ENCODE results near the gene CD300LD.
"Not testable (repeated sequence)": the region's sequence is repeated elsewhere in the genome, so short reads cannot be mapped to it uniquely, and the experiment has no call there.

Gene CD300LD

GRCh38 chr17:74592087-74592990 is at the start of gene CD300LD:
TSS of gene CD300LD (minus strand) at chr17:74592283. CDS start at chr17:74592202, 81 bp downstream.
- Histone ChIP-seq H3K4me1 (ENCODE audit: control insufficient read depth, insufficient read depth, low read length, unreplicated experiment) (no peaks in the 10 kb centered on the region), H3K4me3 (ENCODE audit: low read depth, low read length) (no peak within 1 kb of the TSS), H2AFZ (ENCODE audit: low read length, unreplicated experiment) (no peak within 1 kb of the TSS), H3K27ac (ENCODE audit: low read depth, low read length) (no peak within 1 kb of the TSS), H3K79me2 (ENCODE audit: control insufficient read depth, insufficient read depth, low read length, unreplicated experiment) (no peaks in the 10 kb centered on the region), H3K27me3 (ENCODE audit: insufficient read depth, low read length) (peaks cover 34% of the 10 kb centered on the region), H3K36me3 (ENCODE audit: insufficient read depth, low read length) (no peaks in the 10 kb centered on the region)

DNA sequence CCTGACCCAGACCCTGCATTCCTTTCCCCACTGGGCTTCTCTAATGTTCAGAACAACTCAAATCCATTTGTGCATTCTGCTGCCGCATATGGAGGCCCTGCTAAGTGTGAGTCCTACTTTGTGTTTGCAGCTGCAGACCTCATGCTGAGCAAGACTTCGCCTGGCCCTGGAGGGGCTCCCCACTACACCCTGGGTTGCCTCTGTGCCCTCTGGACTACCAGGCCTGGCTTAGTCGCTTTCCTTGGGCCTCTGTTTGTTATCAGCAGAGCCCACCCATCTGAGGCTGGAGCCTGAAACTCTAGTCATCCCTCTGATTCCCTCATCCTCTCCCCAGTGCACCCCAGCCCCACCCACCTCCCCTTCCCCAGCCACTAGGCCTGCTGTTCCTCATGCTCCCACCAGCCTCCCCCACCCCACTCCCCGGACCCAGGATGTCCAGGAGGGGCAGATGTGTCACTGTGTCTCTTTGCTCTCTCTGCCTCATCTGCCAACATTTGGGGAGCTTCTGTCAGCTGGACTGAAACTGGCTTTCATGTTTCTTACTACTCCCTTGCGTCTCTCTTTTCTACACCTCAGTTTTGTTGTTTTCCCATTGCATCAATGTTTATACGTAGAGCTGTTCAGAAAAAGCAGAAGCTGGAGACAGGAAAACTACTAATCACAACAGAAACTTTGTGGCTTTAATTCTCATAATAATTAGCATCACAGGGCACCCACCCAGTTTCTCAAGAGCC is 49.3 kb upstream of the CD300LD start:
- Histone ChIP-seq H3K4me1 (ENCODE audit: control insufficient read depth, insufficient read depth, low read length, unreplicated experiment) (no peaks in the 10 kb centered on the region), H3K4me3 (ENCODE audit: low read depth, low read length) (no peak overlapping the region), H3K27ac (ENCODE audit: low read depth, low read length) (no peak overlapping the region), H3K27me3 (ENCODE audit: insufficient read depth, low read length) (peaks cover 66% of the 10 kb centered on the region), H3K79me2 (ENCODE audit: control insufficient read depth, insufficient read depth, low read length, unreplicated experiment) (no peaks in the 10 kb centered on the region), H3K36me3 (ENCODE audit: insufficient read depth, low read length) (no peaks in the 10 kb centered on the region), H2AFZ (ENCODE audit: low read length, unreplicated experiment) (no peak overlapping the region)

DNA sequence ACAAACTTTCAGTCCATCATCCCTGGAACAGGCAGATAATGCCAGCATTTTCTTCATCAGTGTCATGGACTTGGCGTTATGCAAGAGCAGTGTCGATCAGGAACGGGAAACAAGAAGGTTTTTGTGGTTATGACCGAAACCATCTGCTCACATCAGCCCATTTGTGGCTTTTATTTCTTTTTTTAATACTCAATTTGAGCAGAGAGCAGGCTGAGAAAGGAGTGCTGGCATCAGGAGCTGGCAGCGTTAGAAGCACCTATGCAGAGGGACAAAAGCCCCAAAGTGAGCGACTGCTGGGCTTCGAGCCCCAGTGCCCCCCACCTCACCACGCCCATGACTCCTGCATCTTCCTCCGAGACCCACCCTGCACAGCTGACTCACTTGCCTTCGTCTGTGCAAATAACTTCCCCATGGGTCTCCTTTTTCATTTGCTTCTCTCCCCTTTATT is 47.6 kb upstream of the CD300LD start:
- no peaks in the 10 kb centered on the region for H3K4me1 ChIP-seq (ENCODE audit: control insufficient read depth, insufficient read depth, low read length, unreplicated experiment)

GRCh38 chr17:74637926-74638325 is 45.8 kb upstream of the CD300LD start:
- Histone ChIP-seq H3K79me2 (ENCODE audit: control insufficient read depth, insufficient read depth, low read length, unreplicated experiment) (no peaks in the 10 kb centered on the region), H2AFZ (ENCODE audit: low read length, unreplicated experiment) (no peak overlapping the region), H3K36me3 (ENCODE audit: insufficient read depth, low read length) (no peaks in the 10 kb centered on the region), H3K4me1 (ENCODE audit: control insufficient read depth, insufficient read depth, low read length, unreplicated experiment) (no peaks in the 10 kb centered on the region), H3K27me3 (ENCODE audit: insufficient read depth, low read length) (peaks cover 51% of the 10 kb centered on the region), H3K4me3 (ENCODE audit: low read depth, low read length) (no peak overlapping the region), H3K27ac (ENCODE audit: low read depth, low read length) (no peak overlapping the region)

More for the DNA sequence above, 47.6 kb upstream of the CD300LD start:
- Histone ChIP-seq H2AFZ (ENCODE audit: low read length, unreplicated experiment) (no peak overlapping the region), H3K36me3 (ENCODE audit: insufficient read depth, low read length) (no peaks in the 10 kb centered on the region), H3K27ac (ENCODE audit: low read depth, low read length) (no peak overlapping the region), H3K27me3 (ENCODE audit: insufficient read depth, low read length) (peaks cover 60% of the 10 kb centered on the region), H3K79me2 (ENCODE audit: control insufficient read depth, insufficient read depth, low read length, unreplicated experiment) (no peaks in the 10 kb centered on the region), H3K4me3 (ENCODE audit: low read depth, low read length) (no peak overlapping the region)

DNA sequence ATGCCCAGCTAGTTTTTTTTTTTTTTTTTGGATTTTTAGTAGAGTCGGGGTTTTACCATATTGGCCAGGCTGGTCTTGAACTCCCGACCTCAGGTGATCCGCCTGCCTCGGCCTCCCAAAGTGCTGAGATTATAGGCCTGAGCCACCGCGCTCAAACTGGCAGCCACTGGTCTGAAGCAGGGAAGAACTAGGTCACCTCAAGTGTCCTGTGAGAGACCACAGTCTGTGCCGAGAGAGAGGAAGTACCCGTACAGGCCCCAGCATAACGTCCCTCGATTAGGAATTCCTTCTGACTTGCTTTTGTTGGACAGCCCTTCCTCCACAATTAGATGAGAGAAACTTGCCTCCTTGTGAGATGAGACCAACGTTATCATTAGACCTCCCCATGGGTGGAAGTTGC is 45.2 kb upstream of the CD300LD start:
- Histone ChIP-seq H3K4me1 (ENCODE audit: control insufficient read depth, insufficient read depth, low read length, unreplicated experiment) (no peaks in the 10 kb centered on the region), H3K36me3 (ENCODE audit: insufficient read depth, low read length) (no peaks in the 10 kb centered on the region), H3K4me3 (ENCODE audit: low read depth, low read length) (no peak overlapping the region), H3K27me3 (ENCODE audit: insufficient read depth, low read length) (peaks cover 46% of the 10 kb centered on the region), H2AFZ (ENCODE audit: low read length, unreplicated experiment) (no peak overlapping the region), H3K79me2 (ENCODE audit: control insufficient read depth, insufficient read depth, low read length, unreplicated experiment) (no peaks in the 10 kb centered on the region), H3K27ac (ENCODE audit: low read depth, low read length) (no peak overlapping the region)

- H3K36me3 ChIP-seq (ENCODE audit: insufficient read depth, low read length); H3K27ac ChIP-seq (ENCODE audit: low read depth, low read length); H2AFZ ChIP-seq (ENCODE audit: low read length, unreplicated experiment); H3K4me3 ChIP-seq (ENCODE audit: low read depth, low read length); H3K4me1 ChIP-seq (ENCODE audit: control insufficient read depth, insufficient read depth, low read length, unreplicated experiment); H3K79me2 ChIP-seq (ENCODE audit: control insufficient read depth, insufficient read depth, low read length, unreplicated experiment): not testable (repeated sequence)
- peaks cover 39% of the 10 kb centered on the region for H3K27me3 ChIP-seq (ENCODE audit: insufficient read depth, low read length)
These were observed 44.5 kb upstream of the CD300LD start for GRCh38 chr17:74636541-74637085.

- Histone ChIP-seq H3K27me3 (ENCODE audit: insufficient read depth, low read length) (peaks cover 42% of the 10 kb centered on the region), H3K4me1 (ENCODE audit: control insufficient read depth, insufficient read depth, low read length, unreplicated experiment) (no peaks in the 10 kb centered on the region), H3K4me3 (ENCODE audit: low read depth, low read length) (no peak overlapping the region), H3K36me3 (ENCODE audit: insufficient read depth, low read length) (no peaks in the 10 kb centered on the region), H3K27ac (ENCODE audit: low read depth, low read length) (no peak overlapping the region), H3K79me2 (ENCODE audit: control insufficient read depth, insufficient read depth, low read length, unreplicated experiment) (no peaks in the 10 kb centered on the region), H2AFZ (ENCODE audit: low read length, unreplicated experiment) (no peak overlapping the region)
These were observed 43.3 kb upstream of the CD300LD start for GRCh38 chr17:74635418-74635817.

GRCh38 chr17:74633326-74633725 is 41.2 kb upstream of the CD300LD start:
- Histone ChIP-seq H3K4me3 (ENCODE audit: low read depth, low read length) (no peak overlapping the region), H3K4me1 (ENCODE audit: control insufficient read depth, insufficient read depth, low read length, unreplicated experiment) (no peaks in the 10 kb centered on the region), H3K36me3 (ENCODE audit: insufficient read depth, low read length) (no peaks in the 10 kb centered on the region), H3K27ac (ENCODE audit: low read depth, low read length) (no peak overlapping the region), H2AFZ (ENCODE audit: low read length, unreplicated experiment) (no peak overlapping the region), H3K27me3 (ENCODE audit: insufficient read depth, low read length) (peaks cover 26% of the 10 kb centered on the region), H3K79me2 (ENCODE audit: control insufficient read depth, insufficient read depth, low read length, unreplicated experiment) (no peaks in the 10 kb centered on the region)

DNA sequence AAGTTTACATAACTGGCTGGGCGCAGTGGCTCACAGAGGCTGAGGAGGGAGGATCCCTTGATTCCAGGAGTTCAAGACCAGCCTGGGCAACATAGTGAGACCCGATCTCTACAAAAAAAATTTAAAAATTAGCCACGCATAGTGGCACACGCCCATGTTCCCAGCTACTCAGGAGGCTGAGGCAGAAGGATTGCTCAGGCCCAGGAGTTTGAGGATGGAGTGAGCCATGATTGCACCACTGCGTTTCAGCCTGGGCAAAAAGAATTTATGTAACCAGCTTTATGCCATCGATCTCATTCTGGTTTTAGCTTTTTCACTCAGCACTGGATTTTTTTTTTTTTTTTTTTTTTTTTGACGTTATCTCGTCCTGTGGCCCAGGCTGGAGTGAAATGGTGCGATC is 40.5 kb upstream of the CD300LD start:
- H3K27ac ChIP-seq (ENCODE audit: low read depth, low read length) = no peak overlapping the region

DNA sequence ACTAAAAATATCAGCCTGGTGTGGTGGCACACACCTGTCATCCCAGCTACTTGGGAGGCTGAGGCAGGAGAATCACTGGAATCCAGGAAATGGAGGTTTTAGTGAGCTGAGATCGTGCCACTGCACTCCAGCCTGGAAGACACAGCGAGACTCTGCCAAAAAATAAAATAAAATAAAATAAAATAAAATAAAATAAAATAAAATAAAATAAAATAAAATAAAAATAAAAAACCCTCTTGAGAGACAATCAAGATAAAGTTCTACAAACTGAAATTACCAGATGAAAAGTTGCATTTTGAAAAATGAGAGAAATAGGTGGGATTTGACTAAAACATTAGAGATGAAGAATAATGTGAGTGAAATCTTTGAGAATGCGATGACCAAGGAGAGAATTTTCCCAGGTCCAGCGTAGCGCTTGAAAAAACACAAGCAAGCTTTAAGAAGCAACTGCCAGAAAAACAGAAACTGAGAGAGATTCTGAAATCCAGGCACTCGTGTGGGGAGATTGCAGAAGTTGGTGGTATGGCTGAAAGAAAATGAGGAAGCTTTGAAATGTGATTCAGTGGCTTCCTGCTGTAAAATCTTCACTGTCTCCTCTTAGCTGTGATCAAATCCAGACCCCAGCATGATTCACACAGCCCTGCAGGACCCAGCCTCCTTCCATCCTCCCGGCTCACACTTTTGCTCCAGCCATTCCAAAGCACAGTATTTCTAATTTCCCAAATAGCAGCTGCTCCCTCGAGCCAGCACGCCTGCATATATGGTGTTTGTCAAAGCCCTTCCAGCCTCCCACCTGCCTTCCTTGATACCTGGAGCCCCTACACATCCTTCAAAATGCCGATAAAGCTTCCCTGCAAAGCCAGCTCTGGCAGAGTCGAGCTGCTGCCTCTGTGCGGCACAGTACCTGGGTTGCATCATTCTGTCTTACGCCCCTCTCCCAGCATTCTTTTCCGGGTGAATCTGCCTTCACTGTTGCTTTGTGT is 39.7 kb upstream of the CD300LD start:
- Histone ChIP-seq H3K4me1 (ENCODE audit: control insufficient read depth, insufficient read depth, low read length, unreplicated experiment) (no peaks in the 10 kb centered on the region), H3K27me3 (ENCODE audit: insufficient read depth, low read length) (peaks cover 25% of the 10 kb centered on the region), H3K79me2 (ENCODE audit: control insufficient read depth, insufficient read depth, low read length, unreplicated experiment) (no peaks in the 10 kb centered on the region), H3K27ac (ENCODE audit: low read depth, low read length) (no peak overlapping the region), H2AFZ (ENCODE audit: low read length, unreplicated experiment) (no peak overlapping the region), H3K4me3 (ENCODE audit: low read depth, low read length) (0 out of 2 replicates have a peak overlapping the region, but pooled peaks have one; percentile 5), H3K36me3 (ENCODE audit: insufficient read depth, low read length) (no peaks in the 10 kb centered on the region)

More for the DNA sequence above, 40.5 kb upstream of the CD300LD start:
- Histone ChIP-seq H3K27me3 (ENCODE audit: insufficient read depth, low read length) (peaks cover 26% of the 10 kb centered on the region), H3K79me2 (ENCODE audit: control insufficient read depth, insufficient read depth, low read length, unreplicated experiment) (no peaks in the 10 kb centered on the region), H3K4me3 (ENCODE audit: low read depth, low read length) (no peak overlapping the region), H3K36me3 (ENCODE audit: insufficient read depth, low read length) (no peaks in the 10 kb centered on the region), H3K4me1 (ENCODE audit: control insufficient read depth, insufficient read depth, low read length, unreplicated experiment) (no peaks in the 10 kb centered on the region), H2AFZ (ENCODE audit: low read length, unreplicated experiment) (no peak overlapping the region)
